IMR-90 (cell line): Measurements from ENCODE around the gene SYNE1. TPM values are rescaled to one million over a fixed set of nuclear protein-coding genes. Genes with fewer than 3 reads are reported as not detected.

Experiments used
- ATAC-seq: fragments of 200-7000 bp; cut with Tn5 transposase; 2 replicates; pipeline ENCODE4 v1.9.1; 2020; ENCODE audit warnings: low read depth, mild to moderate bottlenecking, moderate library complexity
- BruUV-seq: library from RNA; stranded (reverse); fragments of 400-500 nt; replicated peaks from 2 replicates; lab custom pipeline; 2021; lab: Mats Ljungman, UMichigan
- CTCF ChIA-PET: fragments of 300-600 bp; formaldehyde crosslinking; extraction: SDS; loops from one replicate; lab custom pipeline; 2021; ENCODE audit warnings: antibody characterized with exemption; lab: Yijun Ruan, JAX
- POLR2A ChIA-PET: fragments of 300-600 bp; sonication (Branson Sonifier 250); formaldehyde crosslinking; loops from one replicate; lab custom pipeline; 2022; ENCODE audit warnings: antibody characterized with exemption; ENCODE audit not compliant: unreplicated experiment; lab: Charles Lee
- DNase-seq: peaks from one replicate; pipeline ENCODE4 v3.0.0; 2013
- H2AFZ ChIP-seq: replicated peaks from 2 replicates; pipeline ENCODE3; 2013; ENCODE audit warnings: low read length, mild to moderate bottlenecking; ENCODE audit not compliant: poor library complexity
- H2AK5ac ChIP-seq: 2 replicates; pipeline ENCODE4 v1.6.1; 2013; ENCODE audit warnings: low read depth, low read length, inconsistent platforms
- H2AK9ac ChIP-seq: replicated peaks from 2 replicates; pipeline ENCODE3; 2013; ENCODE audit warnings: mild to moderate bottlenecking, low read depth, low read length, moderate library complexity; ENCODE audit not compliant: poor library complexity
- H2BK120ac ChIP-seq: 2 replicates; pipeline ENCODE4 v1.6.1; 2013; ENCODE audit warnings: low read depth, low read length, inconsistent platforms
- H2BK15ac ChIP-seq: 3 replicates; pipeline ENCODE4 v1.6.1; 2013; ENCODE audit warnings: low read depth, low read length, inconsistent platforms
- H2BK20ac ChIP-seq: 2 replicates; pipeline ENCODE4 v1.6.1; 2013; ENCODE audit warnings: low read depth, mild to moderate bottlenecking, inconsistent platforms, low read length, moderate library complexity
- H2BK5ac ChIP-seq: 2 replicates; pipeline ENCODE4 v1.6.1; 2013; ENCODE audit warnings: mild to moderate bottlenecking, low read depth, low read length, inconsistent platforms; ENCODE audit not compliant: poor library complexity, severe bottlenecking
- H3K14ac ChIP-seq: replicated peaks from 2 replicates; pipeline ENCODE4 v1.6.1; 2013; ENCODE audit warnings: low read depth, low read length, inconsistent platforms
- H3K18ac ChIP-seq: 2 replicates; pipeline ENCODE4 v1.6.1; 2013; ENCODE audit warnings: low read depth, low read length, control low read depth
- H3K23ac ChIP-seq: 2 replicates; pipeline ENCODE4 v1.6.1; 2013; ENCODE audit warnings: low read depth, low read length, inconsistent platforms
- H3K27ac ChIP-seq: 2 replicates; pipeline ENCODE4 v1.5.1; 2013; ENCODE audit warnings: mild to moderate bottlenecking, control low read depth, low read length; ENCODE audit not compliant: insufficient read depth
- H3K27me3 ChIP-seq: 2 replicates; pipeline ENCODE4 v1.6.1; 2013; ENCODE audit warnings: low read length; ENCODE audit not compliant: control insufficient read depth, insufficient read depth
- H3K36me3 ChIP-seq: 2 replicates; pipeline ENCODE4 v1.6.1; 2013; ENCODE audit warnings: low read length, mixed read lengths; ENCODE audit not compliant: control insufficient read depth, insufficient read depth
- H3K4ac ChIP-seq: 2 replicates; pipeline ENCODE4 v1.6.1; 2013; ENCODE audit warnings: low read depth, low read length, inconsistent platforms
- H3K4me1 ChIP-seq: 2 replicates; pipeline ENCODE4 v1.6.1; 2013; ENCODE audit warnings: low read length, mixed read lengths; ENCODE audit not compliant: control insufficient read depth, insufficient read depth
- H3K4me2 ChIP-seq: 2 replicates; pipeline ENCODE4 v1.6.1; 2013; ENCODE audit warnings: low read depth, mild to moderate bottlenecking, control low read depth, low read length, moderate library complexity
- H3K4me3 ChIP-seq: 2 replicates; pipeline ENCODE4 v1.5.1; 2013; ENCODE audit warnings: low read depth, mild to moderate bottlenecking, control low read depth, low read length, moderate library complexity; ENCODE audit not compliant: insufficient read depth
- H3K56ac ChIP-seq: 2 replicates; pipeline ENCODE4 v1.6.1; 2013; ENCODE audit warnings: low read length, inconsistent platforms; ENCODE audit not compliant: insufficient read depth; ENCODE audit errors: extremely low read depth
- H3K79me1 ChIP-seq, 2 experiments: 2 replicates each; pipeline ENCODE4 v1.6.1; 2013; ENCODE audit warnings: low read length in 2 of 2, inconsistent platforms in 1 of 2, low read depth in 1 of 2
- H3K9ac ChIP-seq: 2 replicates; pipeline ENCODE4 v1.6.1; 2013; ENCODE audit warnings: low read depth, low read length, control low read depth
- H3K9me1 ChIP-seq: 2 replicates; pipeline ENCODE4 v1.6.1; 2013; ENCODE audit warnings: low read length, inconsistent platforms; ENCODE audit not compliant: insufficient read depth
- H3K9me3 ChIP-seq: 2 replicates; pipeline ENCODE4 v1.6.1; 2013; ENCODE audit warnings: low read length; ENCODE audit not compliant: control insufficient read depth, insufficient read depth
- H4K20me1 ChIP-seq: 2 replicates; pipeline ENCODE4 v1.6.1; 2013; ENCODE audit warnings: low read length, inconsistent platforms; ENCODE audit not compliant: insufficient read depth
- H4K5ac ChIP-seq: 2 replicates; pipeline ENCODE4 v1.6.1; 2013; ENCODE audit warnings: mild to moderate bottlenecking, low read depth, low read length, control low read depth
- H4K8ac ChIP-seq, 2 experiments: 2 replicates each; pipeline ENCODE4 v1.6.1; 2013; ENCODE audit warnings: low read depth in 2 of 2, low read length in 2 of 2, control low read depth in 1 of 2, inconsistent platforms in 1 of 2
- H4K91ac ChIP-seq: 2 replicates; pipeline ENCODE4 v1.6.1; 2013; ENCODE audit warnings: low read depth, low read length, inconsistent platforms; ENCODE audit not compliant: insufficient read depth
- BHLHE40 ChIP-seq: fragments of 150-350 bp; IDR thresholded peaks from 2 replicates; pipeline ENCODE4 v1.6.1; 2016; ENCODE audit warnings: mild to moderate bottlenecking, low read depth, low read length
- CEBPB ChIP-seq: IDR thresholded peaks from 2 replicates; pipeline ENCODE4 v1.6.1; 2012; ENCODE audit warnings: low read depth, low read length, improper control_type of control experiment
- CHD1 ChIP-seq: IDR thresholded peaks from 2 replicates; pipeline ENCODE4 v1.6.1; 2012; ENCODE audit warnings: low read depth, low read length, improper control_type of control experiment
- FOS ChIP-seq: fragments of 150-350 bp; IDR thresholded peaks from 2 replicates; pipeline ENCODE4 v1.6.1; 2016; ENCODE audit warnings: low read depth, low read length
- MAFK ChIP-seq: IDR thresholded peaks from 2 replicates; pipeline ENCODE4 v1.6.1; 2012; ENCODE audit warnings: low read depth, low read length, improper control_type of control experiment
- MAZ ChIP-seq: IDR thresholded peaks from 2 replicates; pipeline ENCODE4 v1.6.1; 2012; ENCODE audit warnings: low read depth, mild to moderate bottlenecking, low read length, improper control_type of control experiment, moderate library complexity, borderline replicate concordance
- MXI1 ChIP-seq: IDR thresholded peaks from 2 replicates; pipeline ENCODE4 v1.6.1; 2012; ENCODE audit warnings: low read depth, mild to moderate bottlenecking, low read length, moderate library complexity, borderline replicate concordance
- NFE2L2 ChIP-seq: fragments of 150-350 bp; IDR thresholded peaks from 2 replicates; pipeline ENCODE4 v1.6.1; 2016; ENCODE audit warnings: low read depth, mild to moderate bottlenecking, low read length
- POLR2A ChIP-seq: IDR thresholded peaks from 2 replicates; pipeline ENCODE4 v1.6.1; 2012; ENCODE audit warnings: mild to moderate bottlenecking, low read depth, low read length
- RAD21 ChIP-seq: IDR thresholded peaks from 2 replicates; pipeline ENCODE4 v1.6.1; 2012; ENCODE audit warnings: low read length, improper control_type of control experiment
- RCOR1 ChIP-seq: IDR thresholded peaks from 2 replicates; pipeline ENCODE4 v1.6.1; 2012; ENCODE audit warnings: mild to moderate bottlenecking, low read length, improper control_type of control experiment; ENCODE audit not compliant: insufficient replicate concordance
- RFX5 ChIP-seq: IDR thresholded peaks from 2 replicates; pipeline ENCODE4 v1.8.0; 2012; ENCODE audit warnings: low read depth, mild to moderate bottlenecking, low read length, moderate library complexity
- SMC3 ChIP-seq: fragments of 150-350 bp; IDR thresholded peaks from 2 replicates; pipeline ENCODE4 v1.6.1; 2016; ENCODE audit warnings: low read depth, mild to moderate bottlenecking, antibody characterized with exemption, low read length, moderate library complexity
- WGBS, 2 experiments: methylation state at CpG; one replicate each; pipeline versions ENCODE4 v1.1.5 to v1.1.7; 2013; ENCODE audit warnings: missing lambda C conversion rate in 2 of 2; ENCODE audit not compliant: insufficient read length in 1 of 2; ENCODE audit errors: extremely low coverage in 2 of 2; 5-methylcytosine and 5-hydroxymethylcytosine counted together
- dilution Hi-C: fragments of 300-500 bp; cut with HindIII; formaldehyde crosslinking; loops from one replicate; pipeline ENCODE4 v1.14.3; 2018; ENCODE audit warnings: low sequenced_read_pairs; ENCODE audit not compliant: unreplicated experiment
- in situ Hi-C: fragments of 300-500 bp; cut with MboI; formaldehyde crosslinking; loops from 3 replicates; pipeline ENCODE4 v1.14.3; 2019; ENCODE audit warnings: low sequenced_read_pairs, inconsistent platforms, mixed read lengths
- intact Hi-C: fragments of 100-400 bp; cut with micrococcal nuclease; formaldehyde crosslinking; loops from 2 replicates; pipeline ENCODE4 v1.10.0; 2022
- polyA plus RNA-seq, 3 experiments: library from polyadenylated mRNA; depleted of rRNA; stranded (reverse); fragments of >200 nt; gene quantifications; 2 replicates each; pipeline ENCODE4 v1.2.3, GENCODE V29; 2012; ENCODE audit warnings: low replicate concordance in 1 of 3
- total RNA-seq: library from RNA; depleted of rRNA; stranded (reverse); fragments of >200 nt; gene quantifications from 2 replicates; pipeline ENCODE4 v1.2.3, GENCODE V29; 2012
- TF ChIP-seq, protein P1 (sequence below): fragments of 150-350 bp; IDR thresholded peaks from 2 replicates; pipeline ENCODE4 v1.6.1; 2017; ENCODE audit warnings: mild to moderate bottlenecking, antibody characterized with exemption, low read length, low read depth
- TF ChIP-seq, protein P2 (sequence below): conservative IDR thresholded peaks from 2 replicates; pipeline ENCODE4 v1.5.1; 2012; ENCODE audit warnings: mild to moderate bottlenecking, low read depth, low read length, improper control_type of control experiment
- TF ChIP-seq, protein P3 (sequence below): fragments of 150-350 bp; IDR thresholded peaks from 2 replicates; pipeline ENCODE4 v1.6.1; 2016; ENCODE audit warnings: low read depth, mild to moderate bottlenecking, low read length, moderate library complexity, borderline replicate concordance

SYNE1 gene
- total and polyA plus RNA-seq, 2 of the 4 experiments (the other 2 are of a cell fraction), result 34.1 to 159 TPM

DNA sequence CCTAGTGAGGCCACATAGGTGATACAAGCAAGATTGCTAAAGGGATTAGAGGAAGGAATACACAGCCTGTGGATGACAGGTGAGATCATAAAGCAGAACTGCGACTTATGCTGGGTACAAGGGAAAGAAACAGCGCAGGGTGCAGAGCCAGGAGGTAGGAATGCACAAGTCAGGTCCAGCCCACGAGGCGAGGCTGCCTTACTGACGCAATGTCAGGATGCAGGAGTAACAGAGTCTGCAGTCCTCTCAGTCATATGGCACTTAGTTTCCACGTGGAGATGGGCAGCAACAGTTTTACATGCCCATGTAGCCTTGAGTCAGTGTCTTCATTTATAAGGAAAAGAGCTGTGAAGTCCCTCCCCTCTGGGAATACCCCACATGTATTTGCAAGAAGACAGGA, 210.9 kb downstream of the SYNE1 start:
- no peak for ATAC-seq
- H3K27me3 ChIP-seq, result no peaks in the 10 kb centered on the region
- 100% methylated on average over 3 of the region's 6 CpGs; no CpG with 5 or more reads in 1 of the 2 experiments for WGBS, 2 experiments
- H3K4ac ChIP-seq, result no peak overlapping the region
- in situ Hi-C loops (no loop called here), intact Hi-C loops (no loop called here), dilution Hi-C loops (no loop called here)
- H4K91ac ChIP-seq, result no peak overlapping the region
- TF ChIP-seq MAZ (no peak), SMC3 (no peak), MXI1 (no peak), MAFK (no peak), RCOR1 (no peak), RFX5 (no peak), CEBPB (no peak), NFE2L2 (no peak), CHD1 (no peak), FOS (no peak), RAD21 (no peak), BHLHE40 (no peak), POLR2A (no peak)
- TF ChIP-seq, protein P1, sequence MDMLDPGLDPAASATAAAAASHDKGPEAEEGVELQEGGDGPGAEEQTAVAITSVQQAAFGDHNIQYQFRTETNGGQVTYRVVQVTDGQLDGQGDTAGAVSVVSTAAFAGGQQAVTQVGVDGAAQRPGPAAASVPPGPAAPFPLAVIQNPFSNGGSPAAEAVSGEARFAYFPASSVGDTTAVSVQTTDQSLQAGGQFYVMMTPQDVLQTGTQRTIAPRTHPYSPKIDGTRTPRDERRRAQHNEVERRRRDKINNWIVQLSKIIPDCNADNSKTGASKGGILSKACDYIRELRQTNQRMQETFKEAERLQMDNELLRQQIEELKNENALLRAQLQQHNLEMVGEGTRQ, result no peak
- TF ChIP-seq, protein P2, sequence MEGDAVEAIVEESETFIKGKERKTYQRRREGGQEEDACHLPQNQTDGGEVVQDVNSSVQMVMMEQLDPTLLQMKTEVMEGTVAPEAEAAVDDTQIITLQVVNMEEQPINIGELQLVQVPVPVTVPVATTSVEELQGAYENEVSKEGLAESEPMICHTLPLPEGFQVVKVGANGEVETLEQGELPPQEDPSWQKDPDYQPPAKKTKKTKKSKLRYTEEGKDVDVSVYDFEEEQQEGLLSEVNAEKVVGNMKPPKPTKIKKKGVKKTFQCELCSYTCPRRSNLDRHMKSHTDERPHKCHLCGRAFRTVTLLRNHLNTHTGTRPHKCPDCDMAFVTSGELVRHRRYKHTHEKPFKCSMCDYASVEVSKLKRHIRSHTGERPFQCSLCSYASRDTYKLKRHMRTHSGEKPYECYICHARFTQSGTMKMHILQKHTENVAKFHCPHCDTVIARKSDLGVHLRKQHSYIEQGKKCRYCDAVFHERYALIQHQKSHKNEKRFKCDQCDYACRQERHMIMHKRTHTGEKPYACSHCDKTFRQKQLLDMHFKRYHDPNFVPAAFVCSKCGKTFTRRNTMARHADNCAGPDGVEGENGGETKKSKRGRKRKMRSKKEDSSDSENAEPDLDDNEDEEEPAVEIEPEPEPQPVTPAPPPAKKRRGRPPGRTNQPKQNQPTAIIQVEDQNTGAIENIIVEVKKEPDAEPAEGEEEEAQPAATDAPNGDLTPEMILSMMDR, result no peak
- TF ChIP-seq, protein P3, sequence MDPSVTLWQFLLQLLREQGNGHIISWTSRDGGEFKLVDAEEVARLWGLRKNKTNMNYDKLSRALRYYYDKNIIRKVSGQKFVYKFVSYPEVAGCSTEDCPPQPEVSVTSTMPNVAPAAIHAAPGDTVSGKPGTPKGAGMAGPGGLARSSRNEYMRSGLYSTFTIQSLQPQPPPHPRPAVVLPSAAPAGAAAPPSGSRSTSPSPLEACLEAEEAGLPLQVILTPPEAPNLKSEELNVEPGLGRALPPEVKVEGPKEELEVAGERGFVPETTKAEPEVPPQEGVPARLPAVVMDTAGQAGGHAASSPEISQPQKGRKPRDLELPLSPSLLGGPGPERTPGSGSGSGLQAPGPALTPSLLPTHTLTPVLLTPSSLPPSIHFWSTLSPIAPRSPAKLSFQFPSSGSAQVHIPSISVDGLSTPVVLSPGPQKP, result no peak
- no peak overlapping the region for H2AK5ac ChIP-seq
- H3K79me1 ChIP-seq, result no peaks in the 10 kb centered on the region
- no peak overlapping the region for H3K4me3 ChIP-seq
- no peak overlapping the region for H2BK120ac ChIP-seq
- H2BK15ac ChIP-seq, result no peak overlapping the region
- ChIA-PET CTCF (no interaction called here), POLR2A (no interaction called here)
- H4K8ac ChIP-seq, result no peak overlapping the region
- no peak for DNase-seq
- H3K56ac ChIP-seq, result no peak overlapping the region
- no peaks in the 10 kb centered on the region for H3K9me3 ChIP-seq
- no peak overlapping the region for H2BK5ac ChIP-seq
- no peak overlapping the region for H3K18ac ChIP-seq
- no peak overlapping the region for H2BK20ac ChIP-seq
- no peak overlapping the region for H3K9ac ChIP-seq
- H2AK9ac ChIP-seq, result no peak overlapping the region
- H4K20me1 ChIP-seq, result no peaks in the 10 kb centered on the region
- no peak overlapping the region for H3K4me2 ChIP-seq
- H3K4me1 ChIP-seq, result no peaks in the 10 kb centered on the region
- no peak overlapping the region for H3K27ac ChIP-seq
- peaks cover 3% of the 10 kb centered on the region; the same call in 1 of the 2 replicates for H3K36me3 ChIP-seq
- no peak overlapping the region for H2AFZ ChIP-seq
- H3K9me1 ChIP-seq, result 0 out of 2 replicates have a peak, but pooled peaks cover 3% of the 10 kb centered on the region
- H4K5ac ChIP-seq, result no peak overlapping the region
- H3K23ac ChIP-seq, result no peak overlapping the region
- no peak overlapping the region for H3K14ac ChIP-seq
- no TSS peak for BruUV-seq
